Activated CD4-positive, alpha-beta T cell treated with anti-CD3 and anti-CD28 coated beads, Interleukin-2, amount 50 U/mL, for 48 hours (primary cell): ENCODE results near the gene ZBTB4.
"Not testable (repeated sequence)": the region's sequence is repeated elsewhere in the genome, so short reads cannot be mapped to it uniquely, and the experiment has no call there.

Source experiments
- DNase-seq, 2 experiments: peaks; one replicate each; pipeline ENCODE4 v3.0.0-alpha.2; 2020

The ZBTB4 gene

DNA sequence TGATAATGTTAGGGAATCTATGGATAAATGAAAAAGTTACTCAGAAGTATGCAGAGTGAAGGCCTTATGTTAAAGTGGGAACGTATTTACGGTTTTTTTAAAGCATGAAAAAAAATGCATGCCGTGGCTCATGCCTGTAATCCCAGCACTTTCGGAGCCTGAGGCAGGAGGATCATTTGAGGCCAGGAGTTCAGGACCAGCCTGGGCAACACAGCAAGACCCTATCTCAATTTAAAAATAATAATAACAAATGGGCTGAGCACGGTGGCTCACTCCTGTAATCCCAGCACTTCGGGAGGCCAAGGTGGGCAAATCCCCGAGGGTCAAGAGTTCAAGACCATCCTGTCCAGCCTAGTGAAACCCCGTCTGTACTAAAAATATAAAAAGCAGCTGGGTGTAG, 10.7 kb upstream of the ZBTB4 start:
- DNase-seq = no peak

DNA sequence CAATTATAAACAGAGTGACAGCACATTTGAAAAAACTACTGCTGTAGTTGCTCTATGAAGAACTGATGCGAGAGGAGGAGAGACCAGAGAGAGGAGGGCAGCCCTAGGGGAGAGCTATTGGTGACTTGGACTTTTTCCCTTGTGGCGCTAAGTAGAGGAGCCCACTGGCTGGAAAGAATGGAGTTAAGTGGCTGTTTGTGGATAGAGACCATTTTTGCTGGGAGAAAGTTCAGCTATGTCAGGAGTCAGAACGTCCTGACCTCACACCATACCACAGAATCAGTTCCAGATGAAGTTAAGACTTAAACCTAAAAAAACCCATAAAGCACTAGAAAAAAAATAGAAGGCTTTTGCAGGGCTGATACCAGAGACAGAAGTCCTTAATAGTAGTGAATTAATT, 6.8 kb upstream of the ZBTB4 start:
- no peak for DNase-seq

DNA sequence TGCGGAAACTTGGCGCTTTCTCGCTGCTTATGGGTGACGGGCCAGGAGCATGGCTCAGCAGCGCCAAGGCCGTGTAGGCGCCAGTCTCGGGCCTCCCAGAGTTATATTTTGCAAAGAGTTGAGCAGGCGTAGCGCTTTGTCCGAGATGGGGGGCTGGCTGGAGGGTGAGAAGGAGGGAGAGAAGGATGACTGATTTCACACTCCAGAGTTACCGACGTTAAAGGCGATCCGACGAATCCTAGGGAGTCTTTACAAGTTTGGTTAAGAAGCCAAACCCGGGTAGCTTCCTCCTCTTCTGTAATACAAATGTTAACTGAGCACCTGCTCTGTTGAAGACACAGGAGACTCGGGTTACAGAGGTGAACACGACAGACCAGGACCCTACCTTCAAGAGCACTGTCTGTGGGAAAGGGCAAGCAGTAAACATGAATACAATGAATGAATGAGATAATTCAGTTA, 5.5 kb upstream of the ZBTB4 start:
- DNase-seq = no peak

DNA sequence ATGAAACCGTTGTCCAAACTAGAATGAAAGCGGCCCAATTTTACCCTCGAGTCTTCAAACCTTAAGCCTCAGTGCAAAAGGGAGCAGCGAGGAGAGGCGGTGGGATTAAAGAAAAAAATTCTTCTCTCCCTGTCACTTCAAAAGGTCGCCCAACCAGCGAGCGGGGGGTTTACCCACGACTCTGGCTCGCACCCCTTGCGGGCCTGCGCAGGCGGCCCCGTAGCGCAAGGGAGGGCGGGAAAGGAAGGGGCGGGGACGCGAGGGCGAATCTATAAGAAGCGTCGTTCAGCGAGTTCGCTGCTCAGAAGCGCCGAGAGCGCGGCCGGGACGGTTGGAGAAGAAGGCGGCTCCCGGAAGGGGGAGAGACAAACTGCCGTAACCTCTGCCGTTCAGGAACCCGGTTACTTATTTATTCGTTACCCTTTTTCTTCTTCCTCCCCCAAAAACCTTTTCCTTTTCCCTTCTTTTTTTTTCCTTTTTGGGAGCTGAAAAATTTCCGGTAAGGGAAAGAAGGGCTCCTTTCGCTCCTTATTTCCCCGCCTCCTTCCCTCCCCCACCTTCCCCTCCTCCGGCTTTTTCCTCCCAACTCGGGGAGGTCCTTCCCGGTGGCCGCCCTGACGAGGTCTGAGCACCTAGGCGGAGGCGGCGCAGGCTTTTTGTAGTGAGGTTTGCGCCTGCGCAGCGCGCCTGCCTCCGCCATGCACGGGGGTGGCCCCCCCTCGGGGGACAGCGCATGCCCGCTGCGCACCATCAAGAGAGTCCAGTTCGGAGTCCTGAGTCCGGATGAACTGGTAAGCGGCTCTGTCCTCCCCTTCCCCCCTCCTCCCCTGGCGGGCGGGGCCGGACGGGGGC, 4.9 kb upstream of the ZBTB4 start, which contains the start of gene POLR2A:
Gene POLR2A (plus strand): TSS at position 300 of the 852 bp plus-strand sequence.
- DNase-seq = peak; percentile 96

DNA sequence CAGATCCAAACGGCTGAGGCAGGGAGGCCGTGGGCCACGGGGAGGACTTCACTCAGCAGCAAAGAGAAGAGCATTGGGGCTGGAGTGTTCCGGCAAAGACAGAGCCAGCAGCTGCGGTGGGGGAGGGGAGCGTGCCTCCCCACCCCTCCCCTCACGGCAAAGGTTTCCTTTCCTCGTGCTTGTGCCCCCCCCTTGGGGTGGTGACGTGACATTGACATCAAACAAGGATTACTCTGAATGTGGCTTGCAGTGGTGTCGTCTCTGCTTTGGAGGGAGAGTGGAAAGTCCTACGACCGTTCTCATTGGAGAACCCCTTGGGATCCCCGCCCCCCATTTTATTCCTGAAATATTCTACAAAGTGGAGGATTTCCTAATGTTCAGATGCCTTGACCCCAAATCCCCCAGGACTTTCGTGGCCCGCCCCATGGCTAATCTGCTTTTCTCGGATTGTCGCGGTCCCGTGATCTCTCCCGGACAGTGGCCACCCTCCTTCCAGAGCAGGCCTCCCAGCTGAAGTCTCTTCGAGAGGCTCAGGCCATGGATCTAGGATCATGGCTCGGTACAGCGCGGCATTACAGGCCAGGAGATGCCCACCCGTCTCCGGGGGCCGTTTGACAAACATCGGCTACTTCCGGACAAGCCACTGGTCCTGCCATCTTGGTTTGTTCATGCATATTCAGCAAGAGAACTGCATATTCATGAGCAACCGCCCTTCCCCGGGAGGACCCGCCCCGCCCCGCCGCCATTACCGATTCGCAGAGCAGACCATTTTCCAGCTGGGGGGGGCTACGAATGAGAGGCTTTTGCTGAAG, 4.0 kb upstream of the ZBTB4 start:
- peak; percentile 96 for DNase-seq

DNA sequence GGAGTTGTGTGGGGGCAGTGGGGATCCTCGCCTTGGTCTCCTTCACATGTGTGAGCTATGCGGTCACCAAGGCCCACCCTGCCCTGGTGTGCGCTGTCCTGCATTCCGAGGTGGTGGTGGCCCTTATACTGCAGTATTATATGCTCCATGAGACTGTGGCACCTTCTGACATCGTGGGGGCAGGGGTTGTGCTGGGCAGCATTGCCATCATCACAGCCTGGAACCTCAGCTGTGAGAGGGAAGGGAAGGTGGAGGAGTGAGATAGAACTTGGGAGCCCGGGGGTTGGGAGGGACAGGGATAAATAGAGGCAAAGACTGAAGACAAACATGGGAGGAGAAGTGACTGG, 3.3 kb upstream of the ZBTB4 start:
- not testable (repeated sequence) for DNase-seq

DNA sequence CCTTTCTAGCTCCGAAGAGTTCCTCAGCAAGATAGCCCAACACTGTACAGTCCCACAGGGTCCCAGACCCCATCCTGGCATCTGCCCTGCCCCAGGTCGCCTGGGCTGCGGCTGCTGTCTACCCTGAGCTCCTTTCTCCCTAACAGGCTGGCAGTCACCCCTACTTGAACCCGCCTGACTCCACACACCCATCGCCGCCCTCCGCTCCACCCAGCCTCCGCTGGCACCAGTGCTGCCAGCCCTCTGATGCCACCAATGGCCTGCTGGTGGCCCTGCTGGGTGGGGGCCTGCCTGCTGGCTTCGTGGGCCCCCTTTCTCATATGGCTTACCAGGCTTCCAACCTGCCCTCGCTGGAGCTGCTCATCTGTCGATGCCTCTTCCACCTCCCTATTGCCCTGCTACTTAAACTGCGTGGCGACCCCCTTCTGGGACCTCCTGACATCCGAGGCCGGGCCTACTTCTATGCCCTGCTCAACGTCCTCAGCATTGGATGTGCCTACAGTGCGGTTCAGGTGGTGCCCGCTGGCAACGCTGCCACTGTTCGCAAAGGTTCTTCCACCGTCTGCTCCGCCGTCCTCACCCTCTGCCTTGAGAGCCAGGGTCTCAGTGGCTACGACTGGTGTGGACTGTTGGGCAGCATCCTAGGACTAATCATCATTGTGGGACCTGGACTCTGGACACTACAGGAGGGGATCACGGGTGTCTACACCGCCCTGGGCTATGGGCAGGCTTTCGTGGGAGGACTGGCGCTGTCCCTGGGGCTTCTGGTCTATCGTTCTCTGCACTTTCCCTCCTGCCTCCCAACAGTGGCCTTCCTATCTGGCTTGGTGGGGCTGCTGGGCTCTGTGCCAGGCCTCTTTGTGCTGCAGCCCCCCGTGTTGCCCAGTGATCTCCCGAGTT, 2.7 kb upstream of the ZBTB4 start:
- not testable (repeated sequence) for DNase-seq

DNA sequence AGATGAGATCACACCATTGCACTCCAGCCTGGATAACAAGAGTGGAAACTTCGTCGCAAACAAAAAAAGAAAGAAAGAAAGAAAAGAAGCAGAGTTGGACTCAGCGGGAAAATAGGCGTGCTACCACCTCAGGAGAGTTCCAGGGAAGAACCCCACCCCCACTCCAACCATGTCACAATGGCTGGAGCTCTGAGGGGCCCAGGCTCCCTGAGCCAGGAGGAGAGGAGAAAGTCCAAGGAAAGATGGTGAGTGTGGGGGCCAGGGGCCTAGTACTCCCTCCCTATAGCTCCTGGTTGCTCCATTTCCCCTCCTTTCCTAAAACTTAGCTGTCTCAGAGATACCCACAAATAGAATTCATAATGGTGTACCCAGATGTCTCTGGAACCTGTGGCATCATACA, 1.8 kb upstream of the ZBTB4 start, which contains the start of gene SLC35G6:
Gene SLC35G6 (plus strand): TSS at position 172 of the 400 bp plus-strand sequence. CDS start 71 bp downstream, at position 243.
- DNase-seq = not testable (repeated sequence)

DNA sequence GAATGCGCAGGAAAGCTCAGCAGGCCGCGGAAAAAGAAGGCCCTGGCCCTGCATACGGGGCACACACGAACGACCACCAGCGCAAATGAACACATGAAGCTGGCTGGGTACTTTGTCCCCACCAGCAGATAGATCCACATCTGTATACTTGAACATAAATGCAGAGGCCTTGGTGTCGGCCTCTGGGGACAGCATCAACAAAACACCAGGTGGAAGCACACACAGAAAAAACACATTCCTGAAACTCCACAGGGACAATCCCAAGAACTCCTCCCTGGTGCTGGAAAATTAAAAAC, 606 bp upstream of the ZBTB4 start:
- no peak for DNase-seq

DNA sequence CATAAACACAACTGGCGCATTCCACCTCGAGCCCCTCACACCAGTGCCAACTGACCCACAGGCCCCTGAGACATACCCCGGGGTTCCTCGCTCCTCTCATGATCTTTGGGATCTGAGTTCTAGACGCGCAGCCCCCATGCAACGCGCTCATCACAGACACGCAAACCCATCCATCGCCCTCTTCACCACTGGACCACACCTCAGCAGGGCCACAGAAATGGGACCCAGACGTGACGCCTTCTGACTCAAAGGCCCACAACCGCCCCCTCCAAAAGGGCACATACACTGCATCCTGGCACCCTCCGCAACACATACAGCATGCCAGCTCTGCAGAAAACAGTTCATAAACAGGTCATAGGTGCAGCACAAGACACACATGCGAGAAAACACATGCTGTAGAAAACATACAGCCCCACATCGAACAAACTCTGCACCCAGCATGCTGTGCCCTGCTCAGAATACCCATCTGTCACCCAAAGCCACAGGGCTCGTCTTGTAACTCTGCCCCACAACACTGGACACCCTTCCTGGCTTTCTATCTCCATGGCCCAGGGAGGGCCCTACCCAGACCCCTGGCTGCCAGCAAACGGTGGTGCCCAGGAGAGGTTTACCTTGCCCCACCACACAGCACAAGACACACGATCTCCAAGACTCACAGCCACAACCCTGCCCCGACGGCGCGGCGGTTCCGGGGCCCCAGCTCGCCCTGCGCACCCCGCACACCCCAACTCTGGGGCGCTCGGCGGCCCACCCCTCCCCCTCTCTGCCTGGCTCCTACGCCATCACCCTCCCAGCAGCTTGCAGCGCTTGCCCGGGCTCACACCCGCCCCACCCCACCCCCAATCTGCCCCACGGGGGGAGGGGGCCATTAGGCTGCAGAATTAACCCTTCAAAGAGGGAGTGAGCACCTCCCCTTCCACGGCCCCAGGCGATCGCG, 887 bp downstream of the ZBTB4 start:
- peak; percentile 58 for DNase-seq

DNA sequence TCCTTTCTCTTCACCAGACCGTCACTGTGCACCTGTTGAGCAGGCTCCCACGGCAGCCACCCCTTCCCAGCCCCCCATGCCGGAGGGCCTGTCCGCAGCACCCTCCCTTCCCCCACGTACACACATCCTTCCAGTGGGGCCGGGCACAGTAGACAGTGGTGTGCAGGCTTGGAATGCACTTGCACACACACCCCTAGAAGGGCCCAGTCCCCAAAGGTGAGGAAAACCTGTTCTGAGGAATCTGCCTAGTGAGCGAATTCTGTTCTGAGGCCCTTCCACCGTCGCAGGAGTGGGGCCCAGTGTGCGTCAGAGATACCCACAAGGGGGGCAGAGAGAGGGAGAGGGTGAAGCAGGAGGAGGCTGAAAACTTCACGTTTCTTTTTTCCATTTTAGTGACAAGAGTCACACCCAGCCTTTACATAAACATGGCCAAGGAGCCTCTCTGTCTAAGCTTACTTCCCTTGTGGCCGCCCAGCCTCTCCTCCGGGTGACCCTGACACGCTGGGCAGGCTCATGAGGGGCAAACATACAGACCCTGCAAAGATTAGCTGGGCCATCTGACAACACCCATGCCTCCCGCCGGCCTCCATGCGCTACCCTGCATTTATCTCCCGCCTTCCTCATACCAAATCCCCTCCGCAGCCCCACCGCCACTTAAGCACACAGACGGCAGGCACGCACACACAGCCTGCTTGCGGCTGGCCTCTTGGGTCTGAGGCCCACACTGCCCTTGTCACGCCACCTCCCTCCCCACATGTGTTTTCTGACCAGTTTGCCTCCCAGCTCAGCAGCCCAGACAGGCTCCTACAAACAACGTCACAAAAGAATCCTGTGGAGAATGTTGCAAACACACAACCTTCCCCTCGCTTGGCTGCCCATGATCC, 1.8 kb downstream of the ZBTB4 start:
- peak in 1 of 2 experiments; percentile 23 for DNase-seq

DNA sequence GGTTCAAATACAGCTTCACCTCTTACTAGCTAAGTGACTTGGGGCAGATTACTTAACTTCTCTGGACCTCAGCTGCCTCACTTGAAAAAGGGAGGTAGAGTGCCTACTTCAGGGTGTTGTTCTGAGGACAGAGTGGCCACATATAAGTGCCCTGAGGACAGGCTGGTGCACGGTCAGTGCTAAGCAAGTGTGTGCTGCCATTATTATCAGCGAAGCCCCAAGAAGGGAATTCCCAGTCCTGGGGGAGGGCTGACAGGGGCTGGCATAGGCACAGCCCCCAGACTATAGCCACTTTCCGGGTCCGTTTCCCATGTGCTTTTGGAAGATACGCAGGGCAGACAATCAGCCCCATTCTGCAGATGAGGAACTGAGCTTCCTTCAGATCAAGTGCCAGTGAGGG, 2.5 kb downstream of the ZBTB4 start:
- DNase-seq = no peak

DNA sequence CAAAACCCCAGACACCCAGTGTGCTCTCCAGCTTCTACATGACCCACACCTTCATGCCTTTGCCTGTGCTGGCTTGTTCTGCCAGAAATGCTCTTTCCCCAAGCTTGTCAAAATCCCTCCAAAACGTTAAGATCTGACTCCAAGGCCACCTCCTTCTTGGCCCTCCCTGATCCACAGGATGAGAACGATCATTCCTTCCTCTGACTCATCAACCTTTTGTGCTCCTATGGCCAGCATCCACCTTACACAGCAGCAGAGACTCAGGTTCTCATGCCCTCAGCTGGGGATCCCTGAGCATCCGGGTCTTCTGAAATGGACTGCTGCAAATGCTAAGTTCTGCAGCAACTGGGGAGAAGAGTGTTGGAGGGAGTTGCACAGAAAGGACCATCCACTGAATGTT, 2.9 kb downstream of the ZBTB4 start:
- no peak for DNase-seq

DNA sequence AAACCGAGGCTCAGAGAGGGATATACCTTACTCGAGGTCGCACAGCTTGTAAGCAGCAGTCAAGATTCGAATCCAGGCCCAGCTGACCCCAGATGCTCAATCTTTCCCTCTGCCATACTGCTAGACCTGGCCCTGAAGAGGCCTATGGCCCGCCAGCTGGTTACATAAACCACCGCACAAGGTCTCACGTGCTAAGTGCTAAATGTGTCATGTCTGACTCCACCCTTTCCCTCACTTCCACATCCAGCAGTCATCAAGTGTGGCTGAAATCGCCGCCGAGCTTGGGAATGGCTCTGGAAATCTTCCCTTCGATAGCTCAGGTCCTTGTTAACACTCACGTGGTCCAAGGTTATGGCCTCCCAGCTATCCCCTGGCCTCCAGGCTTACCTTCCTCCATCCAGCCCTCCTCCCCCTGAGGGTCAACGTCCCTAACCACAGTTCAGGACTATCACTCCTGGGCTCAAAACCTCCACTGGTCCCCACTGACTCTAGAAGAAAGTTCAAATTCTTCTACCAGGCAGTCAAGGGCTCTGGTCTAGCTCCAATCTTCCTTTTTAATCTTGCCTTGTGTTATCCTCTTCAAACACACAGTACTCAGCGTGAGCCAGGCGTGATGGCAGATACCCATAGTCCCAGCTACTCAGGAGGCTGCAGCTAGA, 3.5 kb downstream of the ZBTB4 start:
- DNase-seq = no peak

DNA sequence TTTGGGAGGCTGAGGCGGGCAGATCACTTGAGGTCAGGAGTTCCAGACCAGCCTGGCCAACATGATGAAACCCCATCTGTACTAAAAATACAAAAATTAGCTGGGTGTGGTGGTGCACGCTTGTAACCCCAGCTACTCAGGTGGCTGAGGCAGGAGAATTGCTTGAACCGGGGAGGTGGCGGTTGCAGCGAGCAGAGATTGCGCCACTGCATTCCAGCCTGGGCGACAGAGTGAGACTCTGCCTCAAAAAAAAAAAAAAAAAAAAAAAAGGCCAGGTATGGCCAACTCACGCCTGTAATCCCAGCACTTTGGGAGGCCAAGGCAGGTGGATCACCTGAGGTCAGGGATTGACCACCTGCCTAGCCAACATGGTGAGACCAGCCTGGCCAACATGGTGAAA, 4.7 kb downstream of the ZBTB4 start:
- not testable (repeated sequence) for DNase-seq

DNA sequence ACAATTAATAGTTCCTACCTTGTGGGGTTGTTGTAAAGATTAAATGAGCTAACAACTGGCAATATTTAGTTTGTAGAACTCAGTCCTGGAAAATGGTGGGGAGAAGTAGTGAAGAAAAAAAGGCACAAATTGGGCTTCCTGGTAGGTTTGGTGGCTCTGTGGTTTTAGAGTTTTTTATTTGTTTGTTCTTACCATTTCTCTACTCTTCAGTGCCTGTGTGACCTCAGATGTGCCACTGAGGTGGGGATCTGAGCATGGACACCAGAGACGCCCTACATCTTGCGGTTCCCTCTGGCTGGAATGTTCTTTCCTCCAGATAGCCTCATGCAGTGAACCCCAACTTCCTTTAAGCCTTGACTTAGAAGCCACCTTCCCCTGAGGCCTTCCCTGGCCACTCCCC, 7.7 kb downstream of the ZBTB4 start:
- DNase-seq = no peak

DNA sequence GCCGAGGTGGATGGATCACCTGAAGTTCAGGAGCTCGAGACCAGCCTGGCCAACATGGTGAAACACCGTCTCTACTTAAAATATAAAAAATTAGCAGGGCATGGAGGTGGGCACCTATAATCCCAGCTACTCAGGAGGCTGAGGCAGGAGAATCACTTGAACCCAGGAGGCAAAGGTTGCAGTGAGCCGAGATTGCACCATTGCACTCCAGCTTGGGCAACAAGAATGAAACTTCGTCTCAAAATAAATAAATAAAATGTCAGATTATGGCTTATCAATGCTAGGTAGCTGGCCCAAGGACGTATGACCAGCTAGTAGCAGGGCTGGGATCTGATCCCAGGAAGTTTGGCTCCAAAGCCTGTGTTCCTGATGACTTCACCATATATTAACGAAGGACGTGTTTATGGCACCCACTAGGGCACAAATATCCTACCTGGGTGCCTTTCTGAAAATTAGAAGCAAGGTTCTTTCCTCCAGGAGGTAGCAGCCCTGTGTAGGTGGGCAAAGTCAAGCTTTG, 8.9 kb downstream of the ZBTB4 start:
- not testable (repeated sequence) for DNase-seq

DNA sequence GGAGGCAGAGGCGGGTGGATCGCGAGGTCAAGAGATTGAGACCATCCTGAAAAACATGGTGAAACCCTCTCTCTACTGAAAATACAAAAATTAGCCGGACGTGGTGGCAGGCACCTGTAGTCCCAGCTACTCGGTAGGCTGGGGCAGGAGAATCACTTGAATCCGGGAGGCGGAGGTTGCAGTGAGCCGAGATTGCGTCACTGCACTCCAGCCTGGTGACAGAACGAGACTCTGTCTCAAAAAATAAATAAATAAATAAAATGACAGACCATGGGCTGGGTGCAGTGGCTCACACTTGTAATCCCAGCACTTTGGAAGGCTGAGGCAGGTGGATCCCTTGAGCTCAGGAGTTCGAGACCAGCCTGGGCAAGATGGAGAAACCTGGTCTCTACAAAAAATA, 9.6 kb downstream of the ZBTB4 start:
- DNase-seq = not testable (repeated sequence)

DNA sequence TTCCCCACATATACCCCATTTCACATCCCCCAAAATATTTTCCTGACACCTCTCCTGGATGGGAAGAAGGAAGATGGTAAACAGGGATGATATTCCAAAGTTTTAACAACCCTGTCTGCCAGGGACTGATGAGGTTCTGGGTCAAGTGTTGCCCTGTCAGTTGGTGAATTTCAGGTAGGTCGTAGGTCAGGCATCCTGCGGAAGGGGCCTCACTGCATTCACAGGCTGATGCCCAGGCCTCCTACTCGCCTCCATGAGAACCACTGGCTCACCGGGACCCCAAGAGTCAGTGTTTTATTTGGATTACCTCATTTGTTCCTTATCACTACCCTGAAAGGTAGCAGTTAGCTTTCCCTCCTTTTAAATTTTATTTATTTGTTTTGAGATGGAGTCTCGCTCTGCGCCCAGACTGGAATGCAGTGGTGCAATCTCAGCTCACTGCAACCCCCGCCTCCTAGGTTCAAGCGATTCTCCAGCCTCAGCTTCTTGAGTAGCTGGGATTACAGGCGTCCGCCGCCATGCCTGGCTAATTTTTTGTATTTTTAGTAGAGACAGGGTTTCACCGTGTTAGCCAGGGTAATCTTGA, 10.5 kb downstream of the ZBTB4 start:
- no peak for DNase-seq

DNA sequence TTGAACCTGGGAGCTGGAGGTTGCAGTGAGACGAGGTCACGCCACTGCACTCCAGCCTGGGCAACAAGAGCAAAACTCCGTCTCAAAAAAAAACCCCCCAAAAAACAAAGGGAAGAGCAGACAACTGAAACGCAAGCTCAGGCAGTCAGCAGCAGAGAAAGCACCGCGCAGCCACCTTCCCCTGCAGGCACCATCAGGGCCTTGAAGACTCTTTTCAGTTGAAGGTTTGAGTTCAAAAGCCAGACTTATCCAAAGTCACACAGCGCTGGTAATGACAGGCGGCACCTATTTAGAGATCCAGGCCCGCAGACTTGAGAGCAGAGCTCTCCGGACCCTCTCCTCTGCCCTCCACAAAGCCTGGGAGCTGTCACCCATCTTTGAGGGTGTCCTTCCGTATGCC, 11.1 kb downstream of the ZBTB4 start:
- DNase-seq = no peak
